Liver (tissue), 9 donors: ENCODE data around the gene PLXDC2. TPM values are rescaled to one million over a fixed set of nuclear protein-coding genes. Genes with fewer than 3 reads are reported as not detected.
"Not testable (repeated sequence)": the region's sequence is repeated elsewhere in the genome, so short reads cannot be mapped to it uniquely, and the experiment has no call there.

Source experiments
- DNase-seq: peaks from one replicate; pipeline ENCODE4 v3.0.0-alpha.2; 2017; ENCODE audit warnings: low spot score
- H3K27ac ChIP-seq, 2 donors: one replicate each; pipeline ENCODE4 v1.7.0; 2013; ENCODE audit warnings: inconsistent platforms in 2 of 2, low read length in 2 of 2, control low read depth in 1 of 2, low read depth in 1 of 2, mild to moderate bottlenecking in 1 of 2
- H3K27me3 ChIP-seq, 4 donors: one replicate each; pipeline versions ENCODE4 v1.6.1 to v1.7.0; 2013; ENCODE audit warnings: low read length in 3 of 4, inconsistent platforms in 1 of 4, mild to moderate bottlenecking in 1 of 4, moderate library complexity in 1 of 4; ENCODE audit not compliant: control insufficient read depth in 4 of 4, insufficient read depth in 4 of 4
- H3K36me3 ChIP-seq, 4 donors: one replicate each; pipeline versions ENCODE4 v1.6.1 to v1.7.0; 2013; ENCODE audit warnings: low read length in 3 of 4, mild to moderate bottlenecking in 3 of 4, low read depth in 1 of 4, moderate library complexity in 1 of 4; ENCODE audit not compliant: control insufficient read depth in 4 of 4, insufficient read depth in 3 of 4
- H3K4me1 ChIP-seq, 4 donors: one replicate each; pipeline versions ENCODE4 v1.6.1 to v1.7.0; 2013; ENCODE audit warnings: low read length in 3 of 4, mild to moderate bottlenecking in 3 of 4, moderate library complexity in 1 of 4; ENCODE audit not compliant: control insufficient read depth in 4 of 4, insufficient read depth in 4 of 4
- H3K4me3 ChIP-seq, 3 donors: one replicate each; pipeline versions ENCODE4 v1.6.1 to v1.7.0; 2013; ENCODE audit warnings: low read length in 3 of 3, control low read depth in 1 of 3, low read depth in 1 of 3, mild to moderate bottlenecking in 1 of 3
- H3K9ac ChIP-seq, 2 donors: one replicate each; pipeline ENCODE4 v1.7.0; 2013; ENCODE audit warnings: low read length in 2 of 2, mild to moderate bottlenecking in 2 of 2, moderate library complexity in 2 of 2, control low read depth in 1 of 2, low read depth in 1 of 2
- H3K9me3 ChIP-seq, 4 donors: one replicate each; pipeline versions ENCODE4 v1.6.1 to v1.7.0; 2013; ENCODE audit warnings: low read length in 3 of 4; ENCODE audit not compliant: control insufficient read depth in 4 of 4
- CTCF ChIP-seq: fragments of 150-350 bp; IDR thresholded peaks from 2 replicates; pipeline ENCODE4 v1.5.1; 2017; ENCODE audit warnings: improper control_type of control experiment, low read depth, low read length; ENCODE audit not compliant: missing input control
- EGR1 ChIP-seq, 2 donors: IDR thresholded peaks; 2 replicates each; pipeline ENCODE4 v1.6.1; 2016 to 2018; ENCODE audit warnings: antibody characterized with exemption in 2 of 2, low read depth in 2 of 2
- FOXA1 ChIP-seq: IDR thresholded peaks from 2 replicates; pipeline ENCODE4 v1.6.1; 2016; ENCODE audit warnings: antibody characterized with exemption
- FOXA2 ChIP-seq: IDR thresholded peaks from 2 replicates; pipeline ENCODE4 v1.6.1; 2016; ENCODE audit warnings: antibody characterized with exemption
- HNF4G ChIP-seq: IDR thresholded peaks from 2 replicates; pipeline ENCODE4 v1.6.1; 2016; ENCODE audit warnings: antibody characterized with exemption
- JUND ChIP-seq, 2 donors: IDR thresholded peaks; 2 replicates each; pipeline ENCODE4 v1.6.1; 2016; ENCODE audit warnings: antibody characterized with exemption in 2 of 2
- MAX ChIP-seq: IDR thresholded peaks from 2 replicates; pipeline ENCODE4 v1.6.1; 2016; ENCODE audit warnings: antibody characterized with exemption
- RAD21 ChIP-seq, 2 donors: IDR thresholded peaks; 2 replicates each; pipeline ENCODE4 v1.6.1; 2016; ENCODE audit warnings: antibody characterized with exemption in 2 of 2, mild to moderate bottlenecking in 2 of 2
- REST ChIP-seq: IDR thresholded peaks from 2 replicates; pipeline ENCODE4 v1.6.1; 2016; ENCODE audit warnings: antibody characterized with exemption, mild to moderate bottlenecking
- RXRA ChIP-seq, 2 donors: IDR thresholded peaks; 2 replicates each; pipeline ENCODE4 v1.6.1; 2017 to 2018; ENCODE audit warnings: antibody characterized with exemption in 2 of 2, mild to moderate bottlenecking in 1 of 2
- SP1 ChIP-seq: IDR thresholded peaks from 2 replicates; pipeline ENCODE4 v1.6.1; 2018; ENCODE audit warnings: antibody characterized with exemption, mild to moderate bottlenecking
- TAF1 ChIP-seq: conservative IDR thresholded peaks from 2 replicates; pipeline ENCODE4 v1.6.1; 2016; ENCODE audit warnings: antibody characterized with exemption, mild to moderate bottlenecking
- YY1 ChIP-seq: IDR thresholded peaks from 2 replicates; pipeline ENCODE4 v1.6.1; 2016; ENCODE audit warnings: antibody characterized with exemption, mild to moderate bottlenecking
- WGBS: extraction: QIAGEN DNeasy Blood & Tissue Kit; methylation state at CpG from one replicate; pipeline ENCODE4 v1.1.7; 2013; 5-methylcytosine and 5-hydroxymethylcytosine counted together
- polyA plus RNA-seq, 2 donors: library from polyadenylated mRNA; stranded (reverse) in 1 of 2; unstranded in 1 of 2; fragments of 200-250 nt in 1 of 2; fragments of >200 nt in 1 of 2; fragmentation: Nextera tagmentation in 1 of 2; extraction: Ambion mirVana in 1 of 2; gene quantifications; one replicate each; pipeline versions ENCODE4 v1.2.1 to v1.2.3, GENCODE V29; 2013 to 2015
- total RNA-seq, 2 donors: library from RNA; depleted of rRNA; stranded (reverse); fragments of >200 nt; gene quantifications; one replicate each; pipeline ENCODE4 v1.2.3, GENCODE V29; 2014
- donor health status: healthy.
- donor health status: healthy.
- donor health status: healthy.
- donor health status: healthy.
- donor health status: healthy.

The PLXDC2 gene
- total RNA-seq (1 to 10 TPM; 3.1 to 5.1 TPM), polyA plus RNA-seq (1 to 10 TPM; 1.4 to 1.6 TPM)

GRCh38 chr10:19816411-19817230 is at the start of gene PLXDC2:
Gene PLXDC2 (plus strand): TSS chr10:19816432.
- DNase-seq = peak; percentile 39
- Histone ChIP-seq H3K36me3 (no peaks in the 10 kb centered on the region), H3K9ac (peak within 1 kb of the TSS; percentile 8 to 51), H3K4me3 (peak within 1 kb of the TSS; percentile 53 to 87 (median 61)), H3K9me3 (no peaks in the 10 kb centered on the region), H3K4me1 (peaks cover 6 to 29% (median 24%) of the 10 kb centered on the region in 4 donors), H3K27me3 (no peaks in the 10 kb centered on the region), H3K27ac (peak within 1 kb of the TSS; percentile 75 to 88)
- WGBS = 1% methylated on average over 65 of the region's 65 CpGs
- no peak for TF ChIP-seq FOXA1
- no peak for TF ChIP-seq EGR1 (IDR thresholded peaks at IDR 0.05; ENCODE audit: low read depth in 2 of 2)
- TF ChIP-seq REST = no peak

GRCh38 chr10:19767876-19768275 is 48.4 kb upstream of the PLXDC2 start:
- no peak for TF ChIP-seq SP1
- TF ChIP-seq MAX = no peak
- no peak for TF ChIP-seq YY1
- no peak for TF ChIP-seq HNF4G
- no peak for TF ChIP-seq RXRA (IDR thresholded peaks at IDR 0.05)
- Histone ChIP-seq H3K9ac (no peak overlapping the region), H3K36me3 (no peaks in the 10 kb centered on the region), H3K4me3 (no peak overlapping the region), H3K9me3 (no peaks in the 10 kb centered on the region), H3K27me3 (no peaks in the 10 kb centered on the region), H3K27ac (no peak overlapping the region), H3K4me1 (no peaks in the 10 kb centered on the region)
- WGBS = 47% methylated on average over 7 of the region's 7 CpGs
- DNase-seq = no peak

GRCh38 chr10:19769826-19770225 is 46.4 kb upstream of the PLXDC2 start:
- H3K36me3 ChIP-seq, H3K4me1 ChIP-seq, H3K4me3 ChIP-seq, H3K27me3 ChIP-seq, H3K9ac ChIP-seq, H3K27ac ChIP-seq, DNase-seq, H3K9me3 ChIP-seq: not testable (repeated sequence)
- WGBS = 88% methylated on average over 3 of the region's 3 CpGs

- Histone ChIP-seq H3K27me3 (peaks cover 0 to 2% (median 0%) of the 10 kb centered on the region in 4 donors), H3K4me1 (no peaks in the 10 kb centered on the region), H3K9ac (no peak overlapping the region), H3K4me3 (no peak overlapping the region), H3K27ac (no peak overlapping the region), H3K9me3 (no peaks in the 10 kb centered on the region), H3K36me3 (no peaks in the 10 kb centered on the region)
- WGBS = 51% methylated on average over 2 of the region's 2 CpGs
- no peak for DNase-seq
- TF ChIP-seq RAD21 (IDR thresholded peaks at IDR 0.05) = no peak
- no peak for TF ChIP-seq FOXA2
- no peak for TF ChIP-seq HNF4G
- no peak for TF ChIP-seq FOXA1
- TF ChIP-seq SP1 = no peak
- TF ChIP-seq REST = no peak
- TF ChIP-seq JUND (IDR thresholded peaks at IDR 0.05) = no peak
- TF ChIP-seq TAF1 = no peak
- no peak for TF ChIP-seq EGR1 (IDR thresholded peaks at IDR 0.05; ENCODE audit: low read depth in 2 of 2)
- no peak for TF ChIP-seq CTCF
- no peak for TF ChIP-seq YY1
- no peak for TF ChIP-seq RXRA (IDR thresholded peaks at IDR 0.05)
These were observed 43.3 kb upstream of the PLXDC2 start for GRCh38 chr10:19772972-19773371.
